Mammary epithelial cell (primary cell): ENCODE data around the gene SCARF1.

Source experiments
- EZH2 ChIP-seq: IDR thresholded peaks from 2 replicates; pipeline ENCODE4 v1.6.1; 2012; ENCODE audit warnings: low read length, inconsistent platforms, borderline replicate concordance
- TF ChIP-seq, protein P1 (sequence below), 2 donors: IDR thresholded peaks in 1 of 2; conservative IDR thresholded peaks in 1 of 2; 2 replicates each; pipeline ENCODE4 v1.5.1; 2011 to 2012; ENCODE audit warnings: inconsistent platforms in 2 of 2, low read length in 2 of 2, mild to moderate bottlenecking in 2 of 2, control low read depth in 1 of 2, low read depth in 1 of 2; ENCODE audit not compliant: insufficient read depth in 1 of 2; ENCODE audit errors: extremely low read depth in 1 of 2

DNA sequence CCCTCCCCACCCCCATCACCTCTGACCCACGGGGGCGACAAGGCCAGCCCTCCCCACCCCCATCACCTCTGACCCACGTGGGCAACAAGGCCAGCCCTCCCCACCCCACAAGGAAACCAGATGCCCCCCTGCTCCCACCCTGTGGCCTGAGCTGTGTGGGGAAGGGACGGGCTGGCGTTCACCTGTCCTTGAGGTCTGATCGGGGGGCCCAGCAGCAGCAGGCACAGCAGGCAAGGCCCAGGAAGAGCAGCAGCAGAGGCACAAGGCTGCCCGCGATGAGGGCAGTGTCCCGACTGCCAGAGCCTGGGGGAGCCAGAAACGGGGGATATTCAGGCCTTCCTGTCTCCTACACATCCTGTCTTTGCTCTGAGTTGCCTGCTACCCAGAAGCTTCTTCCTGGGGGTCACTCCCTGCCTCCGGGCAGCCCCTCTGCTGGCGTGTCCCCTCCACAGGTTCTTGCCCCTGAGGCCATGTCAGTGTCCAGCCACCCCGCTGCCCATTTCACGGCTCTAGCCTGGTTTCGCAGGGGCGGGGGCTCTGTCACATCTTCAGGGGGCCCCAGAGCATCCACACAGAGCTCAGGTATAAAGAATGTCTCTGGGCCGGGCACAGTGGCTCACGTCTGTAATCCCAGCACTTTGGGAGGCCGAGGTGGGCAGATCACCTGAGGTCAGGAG lies 6.8 kb downstream of the SCARF1 start:
- TF ChIP-seq, protein P1, sequence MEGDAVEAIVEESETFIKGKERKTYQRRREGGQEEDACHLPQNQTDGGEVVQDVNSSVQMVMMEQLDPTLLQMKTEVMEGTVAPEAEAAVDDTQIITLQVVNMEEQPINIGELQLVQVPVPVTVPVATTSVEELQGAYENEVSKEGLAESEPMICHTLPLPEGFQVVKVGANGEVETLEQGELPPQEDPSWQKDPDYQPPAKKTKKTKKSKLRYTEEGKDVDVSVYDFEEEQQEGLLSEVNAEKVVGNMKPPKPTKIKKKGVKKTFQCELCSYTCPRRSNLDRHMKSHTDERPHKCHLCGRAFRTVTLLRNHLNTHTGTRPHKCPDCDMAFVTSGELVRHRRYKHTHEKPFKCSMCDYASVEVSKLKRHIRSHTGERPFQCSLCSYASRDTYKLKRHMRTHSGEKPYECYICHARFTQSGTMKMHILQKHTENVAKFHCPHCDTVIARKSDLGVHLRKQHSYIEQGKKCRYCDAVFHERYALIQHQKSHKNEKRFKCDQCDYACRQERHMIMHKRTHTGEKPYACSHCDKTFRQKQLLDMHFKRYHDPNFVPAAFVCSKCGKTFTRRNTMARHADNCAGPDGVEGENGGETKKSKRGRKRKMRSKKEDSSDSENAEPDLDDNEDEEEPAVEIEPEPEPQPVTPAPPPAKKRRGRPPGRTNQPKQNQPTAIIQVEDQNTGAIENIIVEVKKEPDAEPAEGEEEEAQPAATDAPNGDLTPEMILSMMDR (conservative IDR thresholded peaks at IDR 0.05 in 1 of 2, IDR thresholded peaks at IDR 0.05 in 1 of 2; ENCODE audit: extremely low read depth in 1 of 2, insufficient read depth in 1 of 2, low read depth in 1 of 2, low read length in 2 of 2), result no peak
- no peak for TF ChIP-seq EZH2
